K562 (cell line): Measurements from ENCODE around the gene HSPA5. TPM values are rescaled to one million over a fixed set of nuclear protein-coding genes. Genes with fewer than 3 reads are reported as not detected.

Experiments
- DDX20 ChIP-seq: fragments of 450-650 bp; IDR thresholded peaks from 2 replicates; pipeline ENCODE4 v1.6.1; 2016; ENCODE audit warnings: missing genetic modification characterization, low read depth, mild to moderate bottlenecking, missing compliant biosample characterization, moderate library complexity
- ELF2 ChIP-seq: fragments of 250-450 bp; sonication (Bioruptor Pico); IDR thresholded peaks from 2 replicates; pipeline ENCODE4 v1.5.0; 2021; ENCODE audit warnings: mild to moderate bottlenecking
- ETV5 ChIP-seq: sonication (generic); formaldehyde crosslinking; IDR thresholded peaks from 2 replicates; pipeline ENCODE4 v1.4.0; 2020; ENCODE audit warnings: low read depth, mild to moderate bottlenecking, missing genetic modification reagents
- GTF2E2 ChIP-seq: fragments of 200-800 bp; sonication (Bioruptor generic); IDR thresholded peaks from 2 replicates; pipeline ENCODE4 v1.6.1; 2016; ENCODE audit warnings: missing genetic modification characterization, missing compliant biosample characterization
- JUN ChIP-seq, 2 experiments: sonication (generic) in 1 of 2; formaldehyde crosslinking in 1 of 2; IDR thresholded peaks; 2 replicates each; pipeline versions ENCODE4 v1.6.1 to v1.8.0; 2012 to 2022; ENCODE audit warnings: borderline replicate concordance in 2 of 2, mild to moderate bottlenecking in 2 of 2, improper control_type of control experiment in 1 of 2, low read depth in 1 of 2, low read length in 1 of 2, missing genetic modification reagents in 1 of 2
- JUNB ChIP-seq: fragments of 450-650 bp; formaldehyde crosslinking; conservative IDR thresholded peaks from 2 replicates; pipeline ENCODE4 v1.4.0; 2020; ENCODE audit warnings: mild to moderate bottlenecking
- MED1 ChIP-seq: sonication (generic); formaldehyde crosslinking; IDR thresholded peaks from 2 replicates; pipeline ENCODE4 v1.8.1; 2023; ENCODE audit warnings: missing genetic modification reagents, borderline replicate concordance
- NR3C1 ChIP-seq: sonication (generic); formaldehyde crosslinking; IDR thresholded peaks from 2 replicates; pipeline ENCODE4 v1.8.1; 2022; ENCODE audit warnings: missing genetic modification reagents
- PPARD ChIP-seq: fragments of 250-450 bp; sonication (Bioruptor Pico); IDR thresholded peaks from 2 replicates; pipeline ENCODE4 v1.8.0; 2022; ENCODE audit warnings: inconsistent platforms, mild to moderate bottlenecking, moderate library complexity
- RBM22 ChIP-seq: fragments of 200-400 bp; formaldehyde crosslinking; IDR thresholded peaks from 2 replicates; pipeline ENCODE4 v1.6.1; 2018; ENCODE audit warnings: low read length, low read depth; ENCODE audit not compliant: poor library complexity, severe bottlenecking
- SMARCA4 ChIP-seq: fragments of 450-650 bp; IDR thresholded peaks from 2 replicates; pipeline ENCODE4 v1.6.1; 2016
- SMARCE1 ChIP-seq: fragments of 450-650 bp; IDR thresholded peaks from 2 replicates; pipeline ENCODE4 v1.7.1; 2016; ENCODE audit warnings: mild to moderate bottlenecking
- SNIP1 ChIP-seq: fragments of 450-650 bp; IDR thresholded peaks from 2 replicates; pipeline ENCODE4 v1.7.1; 2017; ENCODE audit warnings: low read depth, mild to moderate bottlenecking
- SRSF1 ChIP-seq: fragments of 200-400 bp; formaldehyde crosslinking; IDR thresholded peaks from 2 replicates; pipeline ENCODE4 v1.6.1; 2017; ENCODE audit warnings: mild to moderate bottlenecking, low read depth, low read length, moderate library complexity
- ZNF146 ChIP-seq: IDR thresholded peaks from one replicate; pipeline ENCODE4 v1.6.1; 2018; ENCODE audit warnings: missing compliant biosample characterization; ENCODE audit not compliant: unreplicated experiment
- ZNF324 ChIP-seq: fragments of 250-450 bp; sonication (Bioruptor Pico); IDR thresholded peaks from 2 replicates; pipeline ENCODE4 v1.4.0; 2020; ENCODE audit warnings: mild to moderate bottlenecking
- ZNF707 ChIP-seq: fragments of 250-450 bp; sonication (Bioruptor Pico); conservative IDR thresholded peaks from 2 replicates; pipeline ENCODE4 v1.8.0; 2022; ENCODE audit warnings: inconsistent platforms, mild to moderate bottlenecking, moderate library complexity
- ZNF766 ChIP-seq: fragments of 200-800 bp; sonication (Bioruptor generic); conservative IDR thresholded peaks from 2 replicates; pipeline ENCODE4 v1.6.1; 2016; ENCODE audit warnings: missing genetic modification characterization, missing compliant biosample characterization
- polyA plus RNA-seq, 8 experiments: library from polyadenylated mRNA; depleted of rRNA in 4 of 8; stranded (reverse) in 5 of 8; unstranded in 3 of 8; fragments of >200 nt; fragmentation: Nextera tagmentation in 2 of 8; fragmentation: Illumina TruSeq in 1 of 8; extraction: Ambion mirVana in 2 of 8; extraction: Trizol in 1 of 8; gene quantifications; 2 replicates each; pipeline versions ENCODE4 v1.2.1 to v1.2.3, GENCODE V29; 2011 to 2014; ENCODE audit warnings: inconsistent platforms in 1 of 8, missing spikeins in 1 of 8
- total RNA-seq, 7 experiments: library from RNA; depleted of rRNA in 6 of 7; stranded (reverse); fragments of >200 nt in 6 of 7; fragmentation: Illumina TruSeq in 2 of 7; extraction: Trizol in 2 of 7; gene quantifications; 2 replicates each; pipeline versions ENCODE4 v1.2.1 to v1.2.3, GENCODE V29; 2011 to 2021; ENCODE audit warnings: low replicate concordance in 1 of 7
- TF ChIP-seq, protein P1 (sequence below): fragments of 450-650 bp; IDR thresholded peaks from 2 replicates; pipeline ENCODE4 v1.6.1; 2018; ENCODE audit not compliant: partially characterized antibody
- TF ChIP-seq, protein P2 (sequence below): fragments of 250-450 bp; sonication (Bioruptor Pico); IDR thresholded peaks from 2 replicates; pipeline ENCODE4 v1.4.0; 2020; ENCODE audit warnings: mild to moderate bottlenecking, moderate library complexity, borderline replicate concordance
- TF ChIP-seq, protein P3 (sequence below): fragments of 250-450 bp; sonication (Bioruptor Pico); IDR thresholded peaks from 2 replicates; pipeline ENCODE4 v1.5.0; 2020; ENCODE audit warnings: mild to moderate bottlenecking

Gene HSPA5
- total and polyA plus RNA-seq, 9 of the 15 experiments (the other 6 are each of a cell fraction or from before 2014, with no cell fraction given): 48.0 to 265 (median 113) TPM

DNA sequence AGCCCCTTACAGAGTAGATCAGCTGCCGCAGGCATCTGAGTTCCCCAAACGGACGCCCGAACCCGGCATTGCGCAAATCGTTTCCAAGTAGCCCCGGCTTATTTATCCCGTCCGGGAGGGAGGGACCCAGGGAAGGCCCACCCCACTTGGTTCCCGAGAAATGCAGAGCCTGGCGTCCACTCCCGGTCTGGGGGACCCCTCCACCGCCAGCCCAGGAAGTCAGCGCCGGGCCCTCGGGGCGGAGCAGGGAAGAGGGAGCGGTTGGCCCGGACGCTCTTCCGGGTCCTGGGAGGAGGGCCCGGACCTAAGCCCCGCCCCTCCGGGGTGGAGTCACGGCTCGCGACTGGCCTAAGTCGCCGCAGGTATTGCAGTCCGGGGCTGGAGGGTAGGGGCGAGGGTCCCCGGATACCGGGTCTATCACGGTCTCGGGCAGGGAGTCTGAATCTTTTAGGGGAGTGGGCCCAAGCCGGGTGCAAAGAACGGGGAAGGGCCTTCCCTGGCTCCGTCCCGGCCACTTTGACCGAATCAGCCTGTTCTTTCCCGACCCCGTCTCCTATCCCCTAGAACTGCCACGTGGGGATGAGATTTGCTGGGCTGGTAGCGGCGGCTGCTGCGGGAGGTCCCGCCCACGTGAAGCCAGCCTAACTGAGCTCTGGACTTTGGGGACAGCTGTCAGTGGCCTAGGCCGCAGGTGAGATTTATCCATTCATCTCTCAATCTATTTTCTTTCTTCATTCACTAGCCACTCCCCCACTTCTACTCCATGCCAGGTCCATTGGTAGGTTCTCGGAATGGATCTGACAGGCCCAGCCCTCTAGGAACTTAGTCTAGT lies 40.7 kb downstream of the HSPA5 start, which contains the start of gene RABEPK (continued):
- TF ChIP-seq ZNF324 (CRISPR knock-in tag) (no peak), GTF2E2 (no peak), RBM22 (no peak), JUN (IDR thresholded peaks at IDR 0.05; ENCODE audit: borderline replicate concordance, low read depth, low read length) (no peak), JUN (CRISPR knock-in tag; IDR thresholded peaks at IDR 0.05; ENCODE audit: borderline replicate concordance) (no peak), NR3C1 (CRISPR knock-in tag) (0 out of 2 replicates have a peak, but pooled peaks have one; percentile 8), SRSF1 (no peak), DDX20 (tag) (no peak), SNIP1 (no peak), ZNF707 (CRISPR knock-in tag) (no peak), MED1 (CRISPR knock-in tag) (no peak), ETV5 (CRISPR knock-in tag) (0 out of 2 replicates have a peak, but pooled peaks have one; percentile 66), ZNF146 (CRISPR knock-in tag) (no peak), PPARD (CRISPR knock-in tag) (no peak), SMARCE1 (no peak), ELF2 (CRISPR knock-in tag) (peak; percentile 92), JUNB (no peak), SMARCA4 (no peak), ZNF766 (CRISPR knock-in tag) (no peak)
- TF ChIP-seq, protein P1, sequence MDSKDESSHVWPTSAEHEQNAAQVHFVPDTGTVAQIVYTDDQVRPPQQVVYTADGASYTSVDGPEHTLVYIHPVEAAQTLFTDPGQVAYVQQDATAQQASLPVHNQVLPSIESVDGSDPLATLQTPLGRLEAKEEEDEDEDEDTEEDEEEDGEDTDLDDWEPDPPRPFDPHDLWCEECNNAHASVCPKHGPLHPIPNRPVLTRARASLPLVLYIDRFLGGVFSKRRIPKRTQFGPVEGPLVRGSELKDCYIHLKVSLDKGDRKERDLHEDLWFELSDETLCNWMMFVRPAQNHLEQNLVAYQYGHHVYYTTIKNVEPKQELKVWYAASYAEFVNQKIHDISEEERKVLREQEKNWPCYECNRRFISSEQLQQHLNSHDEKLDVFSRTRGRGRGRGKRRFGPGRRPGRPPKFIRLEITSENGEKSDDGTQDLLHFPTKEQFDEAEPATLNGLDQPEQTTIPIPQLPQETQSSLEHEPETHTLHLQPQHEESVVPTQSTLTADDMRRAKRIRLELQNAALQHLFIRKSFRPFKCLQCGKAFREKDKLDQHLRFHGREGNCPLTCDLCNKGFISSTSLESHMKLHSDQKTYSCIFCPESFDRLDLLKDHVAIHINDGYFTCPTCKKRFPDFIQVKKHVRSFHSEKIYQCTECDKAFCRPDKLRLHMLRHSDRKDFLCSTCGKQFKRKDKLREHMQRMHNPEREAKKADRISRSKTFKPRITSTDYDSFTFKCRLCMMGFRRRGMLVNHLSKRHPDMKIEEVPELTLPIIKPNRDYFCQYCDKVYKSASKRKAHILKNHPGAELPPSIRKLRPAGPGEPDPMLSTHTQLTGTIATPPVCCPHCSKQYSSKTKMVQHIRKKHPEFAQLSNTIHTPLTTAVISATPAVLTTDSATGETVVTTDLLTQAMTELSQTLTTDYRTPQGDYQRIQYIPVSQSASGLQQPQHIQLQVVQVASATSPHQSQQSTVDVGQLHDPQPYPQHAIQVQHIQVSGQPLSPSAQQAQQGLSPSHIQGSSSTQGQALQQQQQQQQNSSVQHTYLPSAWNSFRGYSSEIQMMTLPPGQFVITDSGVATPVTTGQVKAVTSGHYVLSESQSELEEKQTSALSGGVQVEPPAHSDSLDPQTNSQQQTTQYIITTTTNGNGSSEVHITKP: peak; percentile 89
- TF ChIP-seq, protein P2, sequence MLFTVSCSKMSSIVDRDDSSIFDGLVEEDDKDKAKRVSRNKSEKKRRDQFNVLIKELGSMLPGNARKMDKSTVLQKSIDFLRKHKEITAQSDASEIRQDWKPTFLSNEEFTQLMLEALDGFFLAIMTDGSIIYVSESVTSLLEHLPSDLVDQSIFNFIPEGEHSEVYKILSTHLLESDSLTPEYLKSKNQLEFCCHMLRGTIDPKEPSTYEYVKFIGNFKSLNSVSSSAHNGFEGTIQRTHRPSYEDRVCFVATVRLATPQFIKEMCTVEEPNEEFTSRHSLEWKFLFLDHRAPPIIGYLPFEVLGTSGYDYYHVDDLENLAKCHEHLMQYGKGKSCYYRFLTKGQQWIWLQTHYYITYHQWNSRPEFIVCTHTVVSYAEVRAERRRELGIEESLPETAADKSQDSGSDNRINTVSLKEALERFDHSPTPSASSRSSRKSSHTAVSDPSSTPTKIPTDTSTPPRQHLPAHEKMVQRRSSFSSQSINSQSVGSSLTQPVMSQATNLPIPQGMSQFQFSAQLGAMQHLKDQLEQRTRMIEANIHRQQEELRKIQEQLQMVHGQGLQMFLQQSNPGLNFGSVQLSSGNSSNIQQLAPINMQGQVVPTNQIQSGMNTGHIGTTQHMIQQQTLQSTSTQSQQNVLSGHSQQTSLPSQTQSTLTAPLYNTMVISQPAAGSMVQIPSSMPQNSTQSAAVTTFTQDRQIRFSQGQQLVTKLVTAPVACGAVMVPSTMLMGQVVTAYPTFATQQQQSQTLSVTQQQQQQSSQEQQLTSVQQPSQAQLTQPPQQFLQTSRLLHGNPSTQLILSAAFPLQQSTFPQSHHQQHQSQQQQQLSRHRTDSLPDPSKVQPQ (CRISPR knock-in tag): no peak
- TF ChIP-seq, protein P3, sequence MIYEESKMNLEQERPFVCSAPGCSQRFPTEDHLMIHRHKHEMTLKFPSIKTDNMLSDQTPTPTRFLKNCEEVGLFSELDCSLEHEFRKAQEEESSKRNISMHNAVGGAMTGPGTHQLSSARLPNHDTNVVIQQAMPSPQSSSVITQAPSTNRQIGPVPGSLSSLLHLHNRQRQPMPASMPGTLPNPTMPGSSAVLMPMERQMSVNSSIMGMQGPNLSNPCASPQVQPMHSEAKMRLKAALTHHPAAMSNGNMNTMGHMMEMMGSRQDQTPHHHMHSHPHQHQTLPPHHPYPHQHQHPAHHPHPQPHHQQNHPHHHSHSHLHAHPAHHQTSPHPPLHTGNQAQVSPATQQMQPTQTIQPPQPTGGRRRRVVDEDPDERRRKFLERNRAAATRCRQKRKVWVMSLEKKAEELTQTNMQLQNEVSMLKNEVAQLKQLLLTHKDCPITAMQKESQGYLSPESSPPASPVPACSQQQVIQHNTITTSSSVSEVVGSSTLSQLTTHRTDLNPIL: no peak
